Measurements from ENCODE around the gene SYNE1.
"Not testable (repeated sequence)": the region's sequence is repeated elsewhere in the genome, so short reads cannot be mapped to it uniquely, and the experiment has no call there.

SYNE1 gene

GRCh38 chr6:152637296-152638047, at the start of gene SYNE1:
SYNE1 (minus strand) TSS chr6:152637362; CDS start chr6:152628331, 9,031 bp downstream.
- no peak for DNase-seq (ENCODE audit: low read depth, low spot score)

GRCh38 chr6:152685819-152686218, 48.7 kb upstream of the SYNE1 start:
- no peak for DNase-seq (ENCODE audit: low read depth, low spot score)

- not testable (repeated sequence) for DNase-seq (ENCODE audit: low read depth, low spot score)
Measured at GRCh38 chr6:152682935-152683334, 45.8 kb upstream of the SYNE1 start.

GRCh38 chr6:152682141-152682540, 45.0 kb upstream of the SYNE1 start:
- no peak for DNase-seq (ENCODE audit: low read depth, low spot score)

GRCh38 chr6:152680879-152681517, 43.8 kb upstream of the SYNE1 start:
- DNase-seq (ENCODE audit: low read depth, low spot score): no peak

- no peak for DNase-seq (ENCODE audit: low read depth, low spot score)
Measured at GRCh38 chr6:152680151-152680550, 43.0 kb upstream of the SYNE1 start.

GRCh38 chr6:152673236-152673635, 36.1 kb upstream of the SYNE1 start:
- no peak for DNase-seq (ENCODE audit: low read depth, low spot score)

- no peak for DNase-seq (ENCODE audit: low read depth, low spot score)
Measured at GRCh38 chr6:152671171-152671570, 34.0 kb upstream of the SYNE1 start.

- no peak for DNase-seq (ENCODE audit: low read depth, low spot score)
Measured at GRCh38 chr6:152669895-152670294, 32.7 kb upstream of the SYNE1 start.

- DNase-seq (ENCODE audit: low read depth, low spot score): no peak
Measured at GRCh38 chr6:152661776-152662175, 24.6 kb upstream of the SYNE1 start.

- DNase-seq (ENCODE audit: low read depth, low spot score): no peak
Measured at GRCh38 chr6:152651986-152652385, 14.8 kb upstream of the SYNE1 start.

GRCh38 chr6:152648105-152648504, 10.9 kb upstream of the SYNE1 start:
- DNase-seq (ENCODE audit: low read depth, low spot score): no peak

- DNase-seq (ENCODE audit: low read depth, low spot score): not testable (repeated sequence)
Measured at GRCh38 chr6:152646732-152647131, 9.6 kb upstream of the SYNE1 start.

- no peak for DNase-seq (ENCODE audit: low read depth, low spot score)
Measured at GRCh38 chr6:152642578-152643375, 5.6 kb upstream of the SYNE1 start.

GRCh38 chr6:152636609-152637295, 410 bp downstream of the SYNE1 start:
- no peak for DNase-seq (ENCODE audit: low read depth, low spot score)

GRCh38 chr6:152636021-152636608, 1.0 kb downstream of the SYNE1 start:
- no peak for DNase-seq (ENCODE audit: low read depth, low spot score)

GRCh38 chr6:152634773-152635172, 2.4 kb downstream of the SYNE1 start:
- no peak for DNase-seq (ENCODE audit: low read depth, low spot score)

GRCh38 chr6:152632121-152632782, 4.9 kb downstream of the SYNE1 start:
- no peak for DNase-seq (ENCODE audit: low read depth, low spot score)

GRCh38 chr6:152631376-152631775, 5.8 kb downstream of the SYNE1 start:
- no peak for DNase-seq (ENCODE audit: low read depth, low spot score)

- no peak for DNase-seq (ENCODE audit: low read depth, low spot score)
Measured at GRCh38 chr6:152630832-152631231, 6.3 kb downstream of the SYNE1 start.

- no peak for DNase-seq (ENCODE audit: low read depth, low spot score)
Measured at GRCh38 chr6:152625213-152625612, 11.9 kb downstream of the SYNE1 start.

Measured in smooth muscle cell of the brain vasculature (primary cell).